ENCODE measurements around the gene SLX9.

GRCh38 chr21:44893278-44893556, 46.6 kb upstream of the SLX9 start:
- TF ChIP-seq CTCF (IDR thresholded peaks at IDR 0.05) (no peak), POLR2A (IDR thresholded peaks at IDR 0.05) (no peak)
